GM23338 (cell line): ENCODE data around the gene RGS6. TPM values are rescaled to one million over a fixed set of nuclear protein-coding genes. Genes with fewer than 3 reads are reported as not detected.
A peak's percentile ranks its signal among the peaks of the same experiment; 100 is the strongest.

Experiments used
- ATAC-seq: fragments of 200-7000 bp; cut with Tn5 transposase; 3 replicates; pipeline ENCODE4 v1.9.1; 2020
- DNase-seq: peaks from one replicate; pipeline ENCODE4 v3.0.0-alpha.2; 2015; ENCODE audit warnings: low spot score
- H2AFZ ChIP-seq: fragments of 200-600 bp; sonication (generic); 2 replicates; pipeline ENCODE4 v1.8.0; 2016; ENCODE audit warnings: antibody characterized with exemption, mild to moderate bottlenecking, moderate library complexity
- H3F3A ChIP-seq: fragments of 200-600 bp; sonication (generic); replicated peaks from 2 replicates; pipeline ENCODE4 v1.8.0; 2017; ENCODE audit warnings: antibody characterized with exemption, mixed run types, low read depth
- H3K27ac ChIP-seq: fragments of 200-600 bp; sonication (generic); 2 replicates; pipeline ENCODE4 v1.6.1; 2016; ENCODE audit warnings: low read depth
- H3K27me3 ChIP-seq: fragments of 200-600 bp; sonication (generic); 2 replicates; pipeline ENCODE4 v1.8.0; 2016; ENCODE audit warnings: mild to moderate bottlenecking, mixed run types, moderate library complexity; ENCODE audit not compliant: insufficient read depth
- H3K36me3 ChIP-seq: fragments of 200-600 bp; sonication (generic); 2 replicates; pipeline ENCODE4 v1.8.0; 2016; ENCODE audit warnings: mild to moderate bottlenecking; ENCODE audit not compliant: insufficient read depth
- H3K4me1 ChIP-seq: fragments of 200-600 bp; sonication (generic); 2 replicates; pipeline ENCODE4 v1.8.0; 2016; ENCODE audit warnings: mild to moderate bottlenecking, moderate library complexity; ENCODE audit not compliant: insufficient read depth
- H3K4me2 ChIP-seq: fragments of 200-600 bp; sonication (generic); 2 replicates; pipeline ENCODE4 v1.7.1; 2017; ENCODE audit warnings: mixed run types
- H3K4me3 ChIP-seq: fragments of 200-600 bp; sonication (generic); 2 replicates; pipeline ENCODE4 v1.6.1; 2016; ENCODE audit warnings: mixed run types
- H3K79me2 ChIP-seq: fragments of 200-600 bp; sonication (generic); replicated peaks from 2 replicates; pipeline ENCODE4 v1.8.0; 2017; ENCODE audit warnings: mild to moderate bottlenecking; ENCODE audit not compliant: insufficient read depth
- H3K9me2 ChIP-seq: fragments of 200-600 bp; sonication (generic); 2 replicates; pipeline ENCODE4 v1.8.0; 2017; ENCODE audit not compliant: insufficient read depth
- H4K20me1 ChIP-seq: fragments of 200-600 bp; sonication (generic); replicated peaks from 2 replicates; pipeline ENCODE4 v1.8.0; 2017; ENCODE audit warnings: mild to moderate bottlenecking; ENCODE audit not compliant: insufficient read depth
- H3K27ac Mint-ChIP-seq: 2 replicates; pipeline ENCODE4 v1.8.0; 2020; ENCODE audit warnings: inconsistent platforms, mild to moderate bottlenecking, moderate library complexity, mixed read lengths
- H3K27me3 Mint-ChIP-seq: 3 replicates; pipeline ENCODE4 v1.8.0; 2022; ENCODE audit warnings: low read depth, mild to moderate bottlenecking, moderate library complexity, mixed read lengths, inconsistent platforms; ENCODE audit not compliant: insufficient read depth, poor library complexity
- H3K36me3 Mint-ChIP-seq: 3 replicates; pipeline ENCODE4 v1.8.0; 2021; ENCODE audit warnings: low read depth, mild to moderate bottlenecking, inconsistent platforms, moderate library complexity, mixed read lengths
- H3K4me1 Mint-ChIP-seq: 3 replicates; pipeline ENCODE4 v1.8.0; 2020; ENCODE audit warnings: mild to moderate bottlenecking, inconsistent platforms, mixed read lengths
- H3K4me3 Mint-ChIP-seq: 3 replicates; pipeline ENCODE4 v1.8.0; 2021; ENCODE audit warnings: moderate library complexity, mild to moderate bottlenecking, inconsistent platforms, mixed read lengths
- H3K9me3 Mint-ChIP-seq: 3 replicates; pipeline ENCODE4 v1.8.0; 2020; ENCODE audit warnings: moderate library complexity, mild to moderate bottlenecking, inconsistent platforms, mixed read lengths
- CREB1 ChIP-seq: fragments of 250-450 bp; sonication (Bioruptor Pico); IDR thresholded peaks from 2 replicates; pipeline ENCODE4 v1.5.0; 2020; ENCODE audit warnings: low read depth, mild to moderate bottlenecking, moderate library complexity
- EZH2 ChIP-seq: fragments of 200-600 bp; sonication (generic); IDR thresholded peaks from one replicate; pipeline ENCODE4 v1.8.0; 2017; ENCODE audit warnings: antibody characterized with exemption, mild to moderate bottlenecking, low read depth; ENCODE audit not compliant: unreplicated experiment
- EZH2phosphoT487 ChIP-seq: fragments of 200-600 bp; sonication (generic); IDR thresholded peaks from one replicate; pipeline ENCODE4 v1.8.1; 2018; ENCODE audit warnings: antibody characterized with exemption; ENCODE audit not compliant: unreplicated experiment
- JUNB ChIP-seq: IDR thresholded peaks from one replicate; pipeline ENCODE4 v1.6.1; 2016; ENCODE audit warnings: antibody characterized with exemption; ENCODE audit not compliant: unreplicated experiment
- NANOG ChIP-seq: IDR thresholded peaks from 2 replicates; pipeline ENCODE4 v1.6.1; 2016; ENCODE audit warnings: antibody characterized with exemption, borderline replicate concordance
- STAT1 ChIP-seq: IDR thresholded peaks from one replicate; pipeline ENCODE4 v1.6.1; 2016; ENCODE audit warnings: antibody characterized with exemption; ENCODE audit not compliant: unreplicated experiment
- ZNF114 ChIP-seq: fragments of 250-450 bp; sonication (Bioruptor Pico); IDR thresholded peaks from 2 replicates; pipeline ENCODE4 v1.5.0; 2020; ENCODE audit warnings: mild to moderate bottlenecking, moderate library complexity
- ZNF331 ChIP-seq: fragments of 250-450 bp; sonication (Bioruptor Pico); IDR thresholded peaks from 2 replicates; pipeline ENCODE4 v1.5.0; 2020; ENCODE audit warnings: low read depth, mild to moderate bottlenecking, moderate library complexity
- polyA plus RNA-seq: library from polyadenylated mRNA; unstranded; fragments of >200 nt; fragmentation: Nextera tagmentation; extraction: Ambion mirVana; gene quantifications from 2 replicates; pipeline ENCODE4 v1.2.1, GENCODE V29; 2016
- total RNA-seq: library from RNA; depleted of rRNA; stranded (reverse); fragments of >200 nt; shearing (Covaris generic); gene quantifications from 2 replicates; pipeline ENCODE4 v1.2.3, GENCODE V29; 2014
- TF ChIP-seq, protein P1 (sequence below): fragments of 250-450 bp; sonication (Bioruptor Pico); IDR thresholded peaks from 2 replicates; pipeline ENCODE4 v1.5.0; 2020; ENCODE audit warnings: mild to moderate bottlenecking, moderate library complexity
- TF ChIP-seq, protein P2 (sequence below): IDR thresholded peaks from one replicate; pipeline ENCODE4 v1.6.1; 2018; ENCODE audit warnings: antibody characterized with exemption; ENCODE audit not compliant: unreplicated experiment

RGS6 gene
- total and polyA plus RNA-seq, 2 experiments from 2014 or later, result 0.66 to 0.83 TPM

DNA sequence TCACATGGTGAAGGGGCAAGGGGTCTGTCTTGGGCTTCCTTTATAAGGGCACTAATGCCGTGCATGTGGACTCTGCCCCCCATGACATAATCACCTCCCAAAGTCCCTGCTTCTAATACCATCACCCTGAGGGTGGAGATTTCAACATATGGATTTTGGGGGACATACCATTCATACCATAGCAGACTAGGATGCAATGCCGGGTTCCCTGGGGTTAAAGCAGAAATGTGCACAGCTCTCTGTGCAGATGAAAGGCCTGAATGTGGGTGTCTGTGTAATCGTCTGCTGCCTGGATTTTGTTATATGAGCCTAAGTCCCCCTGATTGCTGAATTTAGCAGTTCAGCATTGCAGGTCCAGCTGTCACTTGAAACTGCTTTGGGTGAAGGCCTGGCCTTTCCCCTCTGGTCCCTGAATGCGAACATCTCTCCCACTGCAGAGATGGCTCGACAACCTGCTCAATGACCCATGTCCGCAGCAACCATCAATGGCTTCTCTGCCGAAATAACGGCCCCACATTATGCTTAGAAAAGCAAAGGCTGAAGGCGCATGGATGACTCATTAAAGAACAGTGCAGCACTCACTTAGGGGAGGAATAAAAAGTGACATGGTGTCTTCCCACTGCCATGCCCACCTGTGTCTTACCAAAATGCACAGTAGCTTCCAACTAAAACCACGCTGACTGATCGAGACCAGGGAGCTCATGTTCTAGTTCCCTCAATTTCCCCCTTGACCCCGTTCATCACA, 675.3 kb downstream of the RGS6 start (continued):
- TF ChIP-seq, protein P1, sequence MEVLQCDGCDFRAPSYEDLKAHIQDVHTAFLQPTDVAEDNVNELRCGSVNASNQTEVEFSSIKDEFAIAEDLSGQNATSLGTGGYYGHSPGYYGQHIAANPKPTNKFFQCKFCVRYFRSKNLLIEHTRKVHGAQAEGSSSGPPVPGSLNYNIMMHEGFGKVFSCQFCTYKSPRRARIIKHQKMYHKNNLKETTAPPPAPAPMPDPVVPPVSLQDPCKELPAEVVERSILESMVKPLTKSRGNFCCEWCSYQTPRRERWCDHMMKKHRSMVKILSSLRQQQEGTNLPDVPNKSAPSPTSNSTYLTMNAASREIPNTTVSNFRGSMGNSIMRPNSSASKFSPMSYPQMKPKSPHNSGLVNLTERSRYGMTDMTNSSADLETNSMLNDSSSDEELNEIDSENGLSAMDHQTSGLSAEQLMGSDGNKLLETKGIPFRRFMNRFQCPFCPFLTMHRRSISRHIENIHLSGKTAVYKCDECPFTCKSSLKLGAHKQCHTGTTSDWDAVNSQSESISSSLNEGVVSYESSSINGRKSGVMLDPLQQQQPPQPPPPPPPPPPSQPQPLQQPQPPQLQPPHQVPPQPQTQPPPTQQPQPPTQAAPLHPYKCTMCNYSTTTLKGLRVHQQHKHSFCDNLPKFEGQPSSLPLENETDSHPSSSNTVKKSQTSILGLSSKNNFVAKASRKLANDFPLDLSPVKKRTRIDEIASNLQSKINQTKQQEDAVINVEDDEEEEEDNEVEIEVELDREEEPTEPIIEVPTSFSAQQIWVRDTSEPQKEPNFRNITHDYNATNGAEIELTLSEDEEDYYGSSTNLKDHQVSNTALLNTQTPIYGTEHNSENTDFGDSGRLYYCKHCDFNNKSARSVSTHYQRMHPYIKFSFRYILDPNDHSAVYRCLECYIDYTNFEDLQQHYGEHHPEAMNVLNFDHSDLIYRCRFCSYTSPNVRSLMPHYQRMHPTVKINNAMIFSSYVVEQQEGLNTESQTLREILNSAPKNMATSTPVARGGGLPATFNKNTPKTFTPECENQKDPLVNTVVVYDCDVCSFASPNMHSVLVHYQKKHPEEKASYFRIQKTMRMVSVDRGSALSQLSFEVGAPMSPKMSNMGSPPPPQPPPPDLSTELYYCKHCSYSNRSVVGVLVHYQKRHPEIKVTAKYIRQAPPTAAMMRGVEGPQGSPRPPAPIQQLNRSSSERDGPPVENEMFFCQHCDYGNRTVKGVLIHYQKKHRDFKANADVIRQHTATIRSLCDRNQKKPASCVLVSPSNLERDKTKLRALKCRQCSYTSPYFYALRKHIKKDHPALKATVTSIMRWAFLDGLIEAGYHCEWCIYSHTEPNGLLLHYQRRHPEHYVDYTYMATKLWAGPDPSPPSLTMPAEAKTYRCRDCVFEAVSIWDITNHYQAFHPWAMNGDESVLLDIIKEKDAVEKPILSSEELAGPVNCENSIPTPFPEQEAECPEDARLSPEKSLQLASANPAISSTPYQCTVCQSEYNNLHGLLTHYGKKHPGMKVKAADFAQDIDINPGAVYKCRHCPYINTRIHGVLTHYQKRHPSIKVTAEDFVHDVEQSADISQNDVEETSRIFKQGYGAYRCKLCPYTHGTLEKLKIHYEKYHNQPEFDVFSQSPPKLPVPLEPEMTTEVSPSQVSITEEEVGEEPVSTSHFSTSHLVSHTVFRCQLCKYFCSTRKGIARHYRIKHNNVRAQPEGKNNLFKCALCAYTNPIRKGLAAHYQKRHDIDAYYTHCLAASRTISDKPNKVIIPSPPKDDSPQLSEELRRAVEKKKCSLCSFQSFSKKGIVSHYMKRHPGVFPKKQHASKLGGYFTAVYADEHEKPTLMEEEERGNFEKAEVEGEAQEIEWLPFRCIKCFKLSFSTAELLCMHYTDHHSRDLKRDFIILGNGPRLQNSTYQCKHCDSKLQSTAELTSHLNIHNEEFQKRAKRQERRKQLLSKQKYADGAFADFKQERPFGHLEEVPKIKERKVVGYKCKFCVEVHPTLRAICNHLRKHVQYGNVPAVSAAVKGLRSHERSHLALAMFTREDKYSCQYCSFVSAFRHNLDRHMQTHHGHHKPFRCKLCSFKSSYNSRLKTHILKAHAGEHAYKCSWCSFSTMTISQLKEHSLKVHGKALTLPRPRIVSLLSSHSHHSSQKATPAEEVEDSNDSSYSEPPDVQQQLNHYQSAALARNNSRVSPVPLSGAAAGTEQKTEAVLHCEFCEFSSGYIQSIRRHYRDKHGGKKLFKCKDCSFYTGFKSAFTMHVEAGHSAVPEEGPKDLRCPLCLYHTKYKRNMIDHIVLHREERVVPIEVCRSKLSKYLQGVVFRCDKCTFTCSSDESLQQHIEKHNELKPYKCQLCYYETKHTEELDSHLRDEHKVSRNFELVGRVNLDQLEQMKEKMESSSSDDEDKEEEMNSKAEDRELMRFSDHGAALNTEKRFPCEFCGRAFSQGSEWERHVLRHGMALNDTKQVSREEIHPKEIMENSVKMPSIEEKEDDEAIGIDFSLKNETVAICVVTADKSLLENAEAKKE (CRISPR knock-in tag), result no peak
- TF ChIP-seq EZH2 (no peak), ZNF114 (CRISPR knock-in tag) (no peak), ZNF331 (CRISPR knock-in tag) (no peak), JUNB (no peak), STAT1 (no peak), EZH2phosphoT487 (no peak)

DNA sequence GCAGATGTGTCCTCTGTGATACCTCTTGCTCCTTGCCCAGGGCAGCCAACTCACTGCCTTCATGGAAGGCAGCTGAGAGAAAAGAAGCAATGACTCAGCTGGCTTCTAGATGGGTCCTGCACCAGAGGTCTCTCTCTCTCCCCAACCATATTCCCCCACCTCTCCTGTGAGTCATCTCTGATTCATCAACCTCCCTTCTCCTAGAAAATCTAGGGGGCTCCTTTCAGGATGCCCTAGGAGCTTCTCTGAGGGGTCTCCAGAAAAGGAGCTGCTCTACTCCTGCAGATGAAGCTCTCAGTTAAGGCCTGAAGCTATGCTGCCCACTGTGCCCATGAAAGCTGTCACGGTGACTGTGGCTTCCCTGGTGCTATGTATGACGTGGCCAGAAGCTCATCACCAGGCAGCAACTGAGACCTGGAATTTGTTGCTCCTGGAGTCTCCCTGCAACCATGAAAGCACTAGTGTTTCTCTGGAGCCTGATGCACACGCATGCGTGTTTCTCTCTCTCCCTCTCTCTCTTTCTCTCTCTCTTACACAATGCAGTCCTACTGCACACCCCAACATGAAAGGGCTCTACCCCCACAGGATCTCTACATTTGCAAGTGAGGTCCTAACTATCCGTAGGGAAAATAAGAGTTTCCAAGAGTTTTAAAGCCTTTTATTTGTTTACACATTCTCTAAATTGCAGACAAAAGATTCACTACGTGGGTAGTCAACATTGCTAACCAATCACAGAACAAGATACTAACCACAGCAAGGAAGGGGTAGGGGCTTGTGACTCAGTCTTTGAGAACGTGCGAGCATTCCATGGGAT, 676.4 kb downstream of the RGS6 start:
- DNase-seq (no peak), ATAC-seq (no peak)
- Mint-ChIP-seq H3K9me3 (no peaks in the 10 kb centered on the region), H3K4me1 (peaks cover 13% of the 10 kb centered on the region; the same call in 2 of the 3 replicates), H3K36me3 (no peaks in the 10 kb centered on the region), H3K4me3 (no peak overlapping the region), H3K27me3 (peaks cover 3% of the 10 kb centered on the region), H3K27ac (no peak overlapping the region; the same call in 1 of the 2 replicates)
- Histone ChIP-seq H3K79me2 (no peaks in the 10 kb centered on the region), H3K9me2 (peaks cover 10% of the 10 kb centered on the region; the same call in 1 of the 2 replicates), H2AFZ (0 out of 2 replicates have a peak overlapping the region, but pooled peaks have one; percentile 18), H3K27me3 (no peaks in the 10 kb centered on the region), H3F3A (no peaks in the 10 kb centered on the region), H3K4me2 (no peak overlapping the region), H4K20me1 (no peaks in the 10 kb centered on the region), H3K27ac (no peak overlapping the region), H3K4me1 (no peaks in the 10 kb centered on the region), H3K4me3 (no peak overlapping the region), H3K36me3 (no peaks in the 10 kb centered on the region)
- TF ChIP-seq EZH2phosphoT487, result no peak
- TF ChIP-seq ZNF114 (CRISPR knock-in tag), result no peak
- no peak for TF ChIP-seq JUNB
- no peak for TF ChIP-seq ZNF331 (CRISPR knock-in tag)
- TF ChIP-seq EZH2, result no peak
- TF ChIP-seq CREB1 (CRISPR knock-in tag), result no peak
- TF ChIP-seq, protein P2, sequence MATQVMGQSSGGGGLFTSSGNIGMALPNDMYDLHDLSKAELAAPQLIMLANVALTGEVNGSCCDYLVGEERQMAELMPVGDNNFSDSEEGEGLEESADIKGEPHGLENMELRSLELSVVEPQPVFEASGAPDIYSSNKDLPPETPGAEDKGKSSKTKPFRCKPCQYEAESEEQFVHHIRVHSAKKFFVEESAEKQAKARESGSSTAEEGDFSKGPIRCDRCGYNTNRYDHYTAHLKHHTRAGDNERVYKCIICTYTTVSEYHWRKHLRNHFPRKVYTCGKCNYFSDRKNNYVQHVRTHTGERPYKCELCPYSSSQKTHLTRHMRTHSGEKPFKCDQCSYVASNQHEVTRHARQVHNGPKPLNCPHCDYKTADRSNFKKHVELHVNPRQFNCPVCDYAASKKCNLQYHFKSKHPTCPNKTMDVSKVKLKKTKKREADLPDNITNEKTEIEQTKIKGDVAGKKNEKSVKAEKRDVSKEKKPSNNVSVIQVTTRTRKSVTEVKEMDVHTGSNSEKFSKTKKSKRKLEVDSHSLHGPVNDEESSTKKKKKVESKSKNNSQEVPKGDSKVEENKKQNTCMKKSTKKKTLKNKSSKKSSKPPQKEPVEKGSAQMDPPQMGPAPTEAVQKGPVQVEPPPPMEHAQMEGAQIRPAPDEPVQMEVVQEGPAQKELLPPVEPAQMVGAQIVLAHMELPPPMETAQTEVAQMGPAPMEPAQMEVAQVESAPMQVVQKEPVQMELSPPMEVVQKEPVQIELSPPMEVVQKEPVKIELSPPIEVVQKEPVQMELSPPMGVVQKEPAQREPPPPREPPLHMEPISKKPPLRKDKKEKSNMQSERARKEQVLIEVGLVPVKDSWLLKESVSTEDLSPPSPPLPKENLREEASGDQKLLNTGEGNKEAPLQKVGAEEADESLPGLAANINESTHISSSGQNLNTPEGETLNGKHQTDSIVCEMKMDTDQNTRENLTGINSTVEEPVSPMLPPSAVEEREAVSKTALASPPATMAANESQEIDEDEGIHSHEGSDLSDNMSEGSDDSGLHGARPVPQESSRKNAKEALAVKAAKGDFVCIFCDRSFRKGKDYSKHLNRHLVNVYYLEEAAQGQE, result no peak
- TF ChIP-seq NANOG, result no peak
